Body of pancreas (tissue), 4 donors: ENCODE results near the gene BDKRB2.

Experiments
- CTCF ChIP-seq, 7 experiments: fragments of 450-650 bp in 4 of 7; fragments of 200-600 bp in 3 of 7; sonication (generic) in 3 of 7; IDR thresholded peaks; one replicate each; pipeline ENCODE4 v1.5.1; 2016 to 2019; ENCODE audit warnings: antibody characterized with exemption in 7 of 7
- POLR2A ChIP-seq, 3 donors: fragments of 450-650 bp; IDR thresholded peaks; one replicate each; pipeline ENCODE4 v1.6.1; 2016; ENCODE audit warnings: antibody characterized with exemption in 3 of 3, mild to moderate bottlenecking in 2 of 3

GRCh38 chr14:96207686-96208085 lies 3.0 kb downstream of the BDKRB2 start:
- TF ChIP-seq CTCF (IDR thresholded peaks at IDR 0.05) (no peak), POLR2A (IDR thresholded peaks at IDR 0.05) (no peak)
